GM21737 (cell line): ENCODE data around the gene SPON2.

Source experiments
- ATAC-seq: cut with Tn5 transposase; IDR thresholded peaks from one replicate; pipeline ENCODE4 v1.9.1; 2021; ENCODE audit warnings: mild to moderate bottlenecking, moderate library complexity; ENCODE audit not compliant: unreplicated experiment

SPON2 gene

GRCh38 chr4:1208970-1209704 is 36.8 kb upstream of the SPON2 start:
- ATAC-seq = no peak

GRCh38 chr4:1208266-1208961 is 36.0 kb upstream of the SPON2 start:
- no peak for ATAC-seq

GRCh38 chr4:1207603-1208265 is 35.4 kb upstream of the SPON2 start:
- ATAC-seq = no peak

- no peak for ATAC-seq
Observed at GRCh38 chr4:1207157-1207470, 34.7 kb upstream of the SPON2 start.

GRCh38 chr4:1206299-1207156 is 34.1 kb upstream of the SPON2 start:
- no peak for ATAC-seq

- no peak for ATAC-seq
Observed at GRCh38 chr4:1205586-1206298, 33.4 kb upstream of the SPON2 start.

GRCh38 chr4:1204828-1205585 is 32.6 kb upstream of the SPON2 start:
- no peak for ATAC-seq

- ATAC-seq = no peak
Observed at GRCh38 chr4:1204286-1204827, 32.0 kb upstream of the SPON2 start.

GRCh38 chr4:1203026-1203616 is 30.7 kb upstream of the SPON2 start:
- ATAC-seq = no peak

- ATAC-seq = no peak
Observed at GRCh38 chr4:1202526-1203011, 30.2 kb upstream of the SPON2 start.

- ATAC-seq = peak; percentile 35
Observed at GRCh38 chr4:1201851-1202525, 29.6 kb upstream of the SPON2 start.

- ATAC-seq = peak; percentile 5
Observed at GRCh38 chr4:1200425-1201035, 28.1 kb upstream of the SPON2 start.

- ATAC-seq = no peak
Observed at GRCh38 chr4:1199556-1200331, 27.4 kb upstream of the SPON2 start.

- no peak for ATAC-seq
Observed at GRCh38 chr4:1198098-1198844, 25.9 kb upstream of the SPON2 start.

GRCh38 chr4:1196421-1197183 is 24.2 kb upstream of the SPON2 start:
- no peak for ATAC-seq

- no peak for ATAC-seq
Observed at GRCh38 chr4:1195891-1196401, 23.6 kb upstream of the SPON2 start.
